Stimulated activated CD8-positive, alpha-beta memory T cell treated with anti-CD3 and anti-CD28 coated beads, Interleukin-2, amount 100 ng/mL, for 1 hour (primary cell): ENCODE results near the gene CYS1.
"Not testable (repeated sequence)": the region's sequence is repeated elsewhere in the genome, so short reads cannot be mapped to it uniquely, and the experiment has no call there.

Experiments used
- DNase-seq, 2 donors: peaks; one replicate each; pipeline ENCODE4 v3.0.0-alpha.2; 2020; ENCODE audit warnings: low read depth in 2 of 2

The CYS1 gene

DNA sequence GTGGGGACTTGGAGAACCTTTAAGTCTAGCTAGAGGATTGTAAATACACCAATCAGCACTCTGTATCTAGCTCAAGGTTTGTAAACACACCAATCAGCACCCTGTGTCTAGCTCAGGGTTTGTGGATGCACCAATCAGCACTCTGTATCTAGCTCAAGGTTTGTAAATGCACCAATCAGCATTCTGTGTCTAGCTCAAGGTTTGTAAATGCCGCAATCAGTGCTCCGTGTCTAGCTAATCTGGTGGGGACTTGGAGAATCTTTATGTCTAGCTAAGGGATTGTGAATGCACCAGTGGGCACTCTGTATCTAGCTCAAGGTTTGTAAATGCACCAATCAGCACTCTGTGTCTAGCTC lies 11.7 kb upstream of the CYS1 start:
- not testable (repeated sequence) for DNase-seq

DNA sequence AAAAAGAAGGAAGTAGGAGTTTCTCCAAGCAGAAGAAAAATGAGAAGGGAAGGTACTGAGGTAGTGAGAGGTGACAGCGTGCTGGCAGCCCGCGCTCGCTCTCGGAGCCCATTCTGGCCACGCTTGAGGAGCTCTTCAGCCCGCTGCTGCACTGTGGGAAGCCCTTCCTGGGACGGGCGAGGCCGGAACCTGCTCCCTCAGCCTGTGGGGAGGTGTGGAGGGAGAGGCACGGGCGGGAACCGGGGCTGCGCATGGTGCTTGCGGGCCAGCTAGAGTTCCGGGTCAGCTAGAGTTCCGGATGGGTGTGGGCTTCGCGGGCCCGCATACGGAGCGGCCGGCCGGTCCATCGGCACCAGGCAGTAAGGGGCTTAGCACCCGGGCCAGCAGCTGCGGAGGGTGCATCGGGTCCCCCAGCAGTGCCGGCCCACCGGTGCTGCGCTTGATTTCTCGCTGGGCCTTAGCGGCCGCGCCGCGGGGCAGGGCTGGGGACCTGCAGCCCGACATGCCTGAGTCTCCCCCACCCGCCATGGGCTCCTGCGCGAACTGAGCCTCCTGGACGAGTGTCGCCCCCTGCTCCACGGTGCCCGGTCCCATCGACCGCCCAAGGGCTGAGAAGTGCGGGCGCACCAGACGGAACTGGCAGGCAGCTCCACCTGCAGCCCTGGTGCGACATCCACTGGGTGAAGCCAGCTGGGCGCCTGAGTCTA lies 11.1 kb upstream of the CYS1 start:
- DNase-seq: no peak

GRCh38 chr2:10089565-10090190 lies 9.5 kb upstream of the CYS1 start:
- DNase-seq: no peak

DNA sequence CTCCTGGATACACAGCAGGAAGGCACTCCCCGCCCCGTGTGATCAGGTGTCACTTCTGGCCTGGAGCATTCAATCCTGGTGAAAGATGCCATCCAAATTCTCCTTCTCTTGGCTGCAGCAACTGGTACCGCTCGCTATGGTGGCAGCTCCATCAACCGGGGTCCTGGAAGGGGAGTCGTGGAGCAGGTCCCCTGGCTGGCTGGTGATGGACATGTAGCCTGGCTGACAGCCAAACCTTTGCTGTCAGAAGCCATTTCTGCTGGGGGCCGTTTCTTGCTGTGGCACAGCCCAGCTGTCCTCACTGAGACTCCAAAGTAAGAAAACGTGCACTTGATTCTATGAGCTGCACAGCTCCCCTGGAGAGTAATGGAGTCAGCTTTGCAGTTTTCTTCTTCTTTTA lies 7.1 kb upstream of the CYS1 start:
- DNase-seq: no peak

DNA sequence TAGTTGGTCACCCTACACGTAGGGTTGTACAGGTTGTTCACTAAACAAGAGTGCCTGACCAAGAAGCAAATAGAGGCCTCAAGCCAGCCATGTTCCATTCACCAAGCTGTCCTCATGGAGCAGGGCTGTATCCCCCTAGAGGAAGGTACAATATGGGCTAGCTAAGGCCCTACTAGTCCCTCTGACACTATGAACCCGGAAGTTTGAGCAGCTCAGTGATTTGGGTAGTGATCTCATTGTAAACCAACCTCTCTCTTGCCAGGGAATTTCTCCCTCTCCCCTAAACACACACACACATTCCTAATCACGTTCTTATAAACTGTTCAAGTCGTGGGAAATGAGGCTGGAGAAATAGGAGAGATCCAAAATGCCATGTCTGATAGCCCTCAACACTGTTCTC lies 6.7 kb upstream of the CYS1 start:
- no peak for DNase-seq

GRCh38 chr2:10085668-10086059 lies 5.5 kb upstream of the CYS1 start:
- DNase-seq: no peak

GRCh38 chr2:10085043-10085667 lies 4.9 kb upstream of the CYS1 start:
- no peak for DNase-seq

GRCh38 chr2:10084223-10084865 lies 4.1 kb upstream of the CYS1 start:
- DNase-seq: no peak

DNA sequence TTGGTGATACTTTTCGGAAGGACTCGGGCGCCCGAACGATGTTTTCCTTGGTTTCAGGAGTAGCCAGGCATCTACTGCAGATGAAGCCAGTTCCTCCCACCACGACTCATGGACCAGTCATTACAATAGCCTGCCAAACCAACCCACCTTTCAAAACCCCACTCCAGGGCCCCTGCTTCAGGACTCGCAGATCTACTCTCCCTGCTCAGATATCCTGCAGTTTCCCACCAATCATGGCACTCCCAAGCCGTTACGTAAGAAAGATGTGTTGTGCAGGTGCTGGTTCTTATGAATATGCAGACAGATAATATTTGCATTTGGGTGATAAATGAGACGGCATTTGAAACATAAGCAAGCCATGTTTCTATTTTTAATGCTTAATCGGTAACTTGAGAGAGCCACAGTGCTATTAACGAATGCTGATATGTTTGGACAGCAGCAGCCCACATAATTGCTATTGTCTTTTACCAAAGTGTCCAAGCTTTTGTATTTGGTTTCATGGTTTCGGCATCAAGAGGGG lies 3.5 kb upstream of the CYS1 start:
- no peak for DNase-seq

GRCh38 chr2:10083046-10083445 lies 2.8 kb upstream of the CYS1 start:
- DNase-seq: no peak

DNA sequence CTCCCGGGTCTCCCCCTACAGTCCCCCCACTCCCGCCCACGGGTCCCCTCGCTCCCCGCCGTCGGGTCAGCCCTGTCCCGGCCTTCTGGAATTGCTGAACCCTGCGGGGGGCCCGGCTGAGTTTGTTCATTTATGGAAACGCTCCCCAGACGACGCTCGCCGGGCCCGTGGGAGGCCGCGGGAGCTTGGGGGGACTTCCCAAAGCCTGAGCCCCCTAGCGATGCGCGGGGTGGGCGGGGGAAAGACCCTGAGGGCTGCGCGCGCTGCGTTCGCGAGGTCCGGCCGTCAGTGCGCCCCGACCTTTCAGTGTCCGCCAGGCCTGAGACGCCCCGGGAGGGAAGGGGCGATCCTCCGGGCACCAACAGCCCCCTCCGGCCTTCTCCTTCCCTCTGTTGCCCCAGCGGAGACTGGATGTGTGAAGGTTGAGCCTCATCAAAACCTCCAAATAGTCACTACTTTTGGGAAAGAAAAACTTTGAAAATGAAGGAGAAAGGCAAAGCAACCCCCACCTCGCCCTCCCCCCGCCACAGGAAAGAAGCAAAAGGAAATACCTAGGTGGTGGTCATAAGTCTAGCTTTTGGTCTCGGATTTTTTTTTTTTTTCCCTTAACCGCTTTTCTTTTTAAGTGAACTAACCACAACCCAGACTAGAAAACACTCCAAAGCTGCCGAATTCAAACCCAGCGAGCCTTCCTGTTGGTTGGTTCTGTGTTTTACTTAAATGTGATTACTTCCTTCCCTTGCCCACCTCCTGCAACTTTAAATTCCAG lies 509 bp upstream of the CYS1 start:
- no peak for DNase-seq

DNA sequence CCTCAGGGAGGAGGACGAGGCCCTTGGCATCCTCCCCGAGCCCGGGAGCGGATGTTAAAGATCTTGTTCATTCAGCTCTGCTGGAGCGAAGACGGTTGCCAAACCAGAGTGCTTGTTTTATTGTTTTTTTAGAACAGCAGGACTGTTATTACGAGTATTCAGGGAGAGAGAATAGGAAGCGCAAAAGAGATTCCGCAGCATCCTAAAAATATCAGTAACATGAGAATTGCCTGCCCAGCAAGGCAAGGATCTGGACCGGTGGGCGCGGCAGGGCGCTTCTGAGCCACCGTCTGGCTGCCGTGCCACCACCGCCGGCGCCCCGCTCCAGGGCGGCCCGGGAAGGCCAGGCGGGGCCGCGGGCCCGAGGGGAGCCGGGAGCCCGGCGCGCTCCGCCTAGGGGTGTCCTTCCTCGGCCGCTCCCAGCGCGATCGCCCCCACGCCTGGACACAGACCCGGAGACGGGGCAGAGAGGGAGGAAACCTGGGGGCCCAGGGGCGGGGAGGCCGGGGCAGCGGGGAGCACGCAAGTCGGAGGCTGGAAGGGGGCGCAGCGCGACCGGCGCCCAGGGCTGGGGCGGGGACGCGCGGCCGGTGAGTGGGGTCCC lies 843 bp downstream of the CYS1 start:
- no peak for DNase-seq

DNA sequence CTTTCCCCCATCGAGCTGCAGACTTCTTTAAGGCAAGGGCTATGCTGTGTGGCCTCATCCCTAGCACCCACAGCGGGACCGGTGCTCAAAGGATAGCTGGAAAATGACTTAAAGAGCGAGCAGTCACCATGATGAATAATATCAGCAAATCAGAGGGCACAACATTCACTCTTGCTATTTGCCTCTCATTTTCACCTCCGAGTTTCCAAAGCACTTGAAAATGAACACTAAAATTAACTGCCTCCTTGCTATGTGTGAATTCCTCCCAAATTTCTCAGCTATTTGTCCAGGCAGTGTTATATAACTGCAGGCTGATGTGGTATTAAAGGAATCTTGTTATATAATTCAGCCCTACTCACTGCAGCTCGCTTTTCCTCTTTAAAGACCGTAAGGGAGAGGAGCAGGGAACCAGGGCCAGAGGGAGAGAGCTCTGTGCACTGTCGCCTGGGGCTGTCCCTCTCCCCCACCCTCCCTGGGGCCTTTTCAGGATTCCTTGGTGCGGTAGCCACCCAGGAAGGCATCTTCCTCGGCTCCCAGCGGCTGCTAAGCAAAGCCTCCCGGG lies 1.4 kb downstream of the CYS1 start:
- DNase-seq: no peak

DNA sequence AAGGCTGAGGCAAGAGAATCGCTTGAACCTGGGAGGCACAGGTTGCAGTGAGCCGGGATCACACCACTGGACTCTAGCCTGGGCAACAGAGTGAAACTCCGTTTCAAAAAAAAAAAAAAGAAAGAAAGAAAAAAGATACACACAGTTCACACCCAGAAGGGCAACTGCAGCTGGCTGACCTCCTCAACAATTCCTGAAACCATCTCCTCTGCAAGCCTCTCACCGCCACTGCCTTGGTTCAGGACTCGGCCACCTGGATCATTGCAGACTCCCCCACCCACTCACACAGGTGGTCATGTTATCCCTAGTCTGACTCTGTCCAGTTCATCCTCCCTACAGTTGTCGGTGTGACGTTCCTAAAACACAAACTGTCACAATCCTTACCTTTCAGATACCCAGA lies 2.2 kb downstream of the CYS1 start:
- DNase-seq: no peak

DNA sequence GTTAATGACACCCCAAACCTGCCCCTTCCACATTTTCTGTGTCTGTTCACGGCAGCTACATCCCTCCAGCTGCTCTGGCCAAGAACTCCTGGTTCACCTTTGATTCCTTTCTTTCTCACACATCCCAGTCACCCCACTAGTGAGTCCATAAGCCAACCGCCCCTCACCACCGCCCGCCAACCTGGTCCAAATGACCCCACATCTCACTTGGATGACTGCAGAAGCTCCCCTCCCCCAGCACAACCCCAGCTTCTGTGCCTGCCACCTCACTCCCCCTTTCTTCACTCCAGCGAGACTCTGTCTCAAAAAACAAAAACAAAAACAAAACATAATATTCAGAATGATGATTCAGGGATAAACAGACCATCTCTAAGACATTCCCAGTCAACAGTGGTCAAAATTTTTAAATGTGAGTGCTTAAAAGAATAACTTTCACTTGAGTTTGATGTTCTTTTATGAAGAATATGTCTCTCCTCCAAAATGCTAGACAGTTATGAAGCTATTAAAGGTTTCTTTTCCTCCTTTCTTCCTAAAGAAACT lies 3.2 kb downstream of the CYS1 start:
- DNase-seq: no peak

GRCh38 chr2:10076511-10076910 lies 3.7 kb downstream of the CYS1 start:
- no peak for DNase-seq

DNA sequence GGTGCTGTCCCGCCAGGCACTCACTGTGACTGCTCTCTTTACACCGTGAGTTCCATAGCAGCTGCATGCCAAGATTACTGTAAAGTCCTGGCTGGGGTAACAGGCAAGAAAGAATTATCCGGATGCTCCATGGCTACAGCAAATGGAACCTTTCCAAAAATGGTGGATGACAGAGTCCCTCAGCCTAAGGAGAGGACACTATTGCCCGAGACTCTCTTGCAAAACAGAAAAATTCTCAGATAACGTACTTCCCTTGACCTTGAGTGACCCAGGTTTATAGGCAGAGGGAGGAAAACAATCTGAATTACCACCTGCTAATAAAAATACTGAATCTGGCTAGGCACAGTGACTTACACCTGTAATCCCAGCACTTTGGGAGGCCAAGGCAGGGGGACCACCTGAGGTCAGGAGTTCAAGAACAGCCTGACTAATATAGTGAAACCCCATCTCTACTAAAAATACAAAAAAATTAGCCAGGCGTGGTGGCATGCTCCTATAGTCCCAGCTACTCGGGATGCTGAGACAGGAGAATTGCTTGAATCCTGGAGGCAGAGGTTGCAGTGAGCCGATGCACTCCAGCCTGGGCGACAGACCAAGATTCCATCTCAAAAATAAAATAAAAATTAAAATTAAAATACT lies 4.5 kb downstream of the CYS1 start:
- DNase-seq: no peak

GRCh38 chr2:10075101-10075500 lies 5.1 kb downstream of the CYS1 start:
- no peak for DNase-seq

- no peak for DNase-seq
These were observed 6.5 kb downstream of the CYS1 start for GRCh38 chr2:10073706-10074105.
